NCI-H82 (cell line): Measurements from ENCODE around the gene SUGP1.

Source experiments
- DNase-seq: peaks from one replicate; lab custom pipeline; 2025; lab: John Stamatoyannopoulos, UW

SUGP1 gene

GRCh38 chr19:19229701-19230100 lies 90.6 kb downstream of the SUGP1 start:
- DNase-seq = no peak

DNA sequence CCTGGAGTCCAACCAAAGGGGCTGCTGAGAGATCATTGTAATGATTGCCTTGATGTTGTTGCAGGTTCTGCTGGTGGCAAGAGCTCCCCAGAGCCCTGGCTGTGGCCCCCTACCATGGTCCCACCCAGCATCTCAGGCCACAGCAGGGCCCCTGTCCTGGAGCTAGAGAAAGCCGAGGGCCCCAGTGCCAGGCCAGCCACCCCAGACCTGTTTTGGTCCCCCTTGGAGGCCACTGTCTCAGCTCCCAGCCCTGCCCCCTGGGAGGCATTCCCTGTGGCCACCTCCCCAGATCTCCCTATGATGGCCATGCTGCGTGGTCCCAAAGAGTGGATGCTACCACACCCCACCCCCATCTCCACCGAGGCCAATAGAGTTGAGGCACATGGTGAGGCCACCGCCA lies 93.1 kb downstream of the SUGP1 start:
- no peak for DNase-seq

DNA sequence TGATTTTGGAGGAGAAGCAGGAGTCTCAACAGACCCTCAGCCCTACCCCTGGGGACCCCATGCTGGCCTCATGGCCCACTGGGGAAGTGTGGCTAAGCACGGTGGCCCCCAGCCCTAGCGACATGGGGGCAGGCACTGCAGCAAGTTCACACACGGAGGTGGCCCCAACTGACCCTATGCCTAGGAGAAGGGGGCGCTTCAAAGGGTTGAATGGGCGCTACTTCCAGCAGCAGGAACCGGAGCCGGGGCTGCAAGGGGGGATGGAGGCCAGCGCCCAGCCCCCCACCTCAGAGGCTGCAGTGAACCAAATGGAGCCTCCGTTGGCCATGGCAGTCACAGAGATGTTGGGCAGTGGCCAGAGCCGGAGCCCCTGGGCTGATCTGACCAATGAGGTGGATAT lies 93.6 kb downstream of the SUGP1 start:
- no peak for DNase-seq

DNA sequence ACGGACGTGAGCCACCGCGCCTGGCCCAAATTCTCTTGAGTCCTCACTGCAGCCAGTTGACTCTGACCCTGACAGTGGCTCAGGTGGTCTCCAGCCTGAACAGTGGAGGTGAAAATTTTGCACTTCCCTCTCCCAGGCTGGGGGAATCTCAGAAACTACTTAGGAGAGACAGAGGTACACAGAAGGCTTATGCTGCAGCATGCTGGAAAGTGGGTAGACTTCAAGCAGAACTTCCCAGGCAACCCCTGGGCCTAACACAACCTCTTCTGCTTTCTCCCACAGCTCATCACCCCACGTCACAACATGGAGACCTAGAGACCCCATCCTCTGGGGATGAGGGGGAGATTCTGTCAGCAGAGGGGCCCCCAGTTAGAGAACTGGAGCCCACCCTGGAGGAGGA lies 94.1 kb downstream of the SUGP1 start:
- DNase-seq = no peak
